DOHH2 (cell line): ENCODE measurements around the gene GPR119.
"Not testable (repeated sequence)": the region's sequence is repeated elsewhere in the genome, so short reads cannot be mapped to it uniquely, and the experiment has no call there.

Experiments used
- H3F3A ChIP-seq: fragments of 200-600 bp; sonication (generic), shearing (Covaris generic); 2 replicates; pipeline ENCODE4 v1.6.0; 2016; ENCODE audit warnings: antibody characterized with exemption, mild to moderate bottlenecking; ENCODE audit not compliant: control insufficient read depth, insufficient read depth
- H3K27ac ChIP-seq: fragments of 200-600 bp; sonication (generic); 2 replicates; pipeline ENCODE4 v1.5.1; 2014; ENCODE audit warnings: low read depth, mild to moderate bottlenecking, low read length, moderate library complexity
- H3K27me3 ChIP-seq: fragments of 200-600 bp; sonication (generic); 2 replicates; pipeline ENCODE4 v1.6.1; 2014; ENCODE audit warnings: mild to moderate bottlenecking, low read length, mixed read lengths; ENCODE audit not compliant: control insufficient read depth
- H3K36me3 ChIP-seq: fragments of 200-600 bp; sonication (generic); 2 replicates; pipeline ENCODE4 v1.6.1; 2014; ENCODE audit warnings: mild to moderate bottlenecking, low read length, moderate library complexity, mixed read lengths; ENCODE audit not compliant: control insufficient read depth
- H3K4me1 ChIP-seq: fragments of 200-600 bp; sonication (generic); 2 replicates; pipeline ENCODE4 v1.6.1; 2014; ENCODE audit warnings: mild to moderate bottlenecking, low read length, mixed read lengths; ENCODE audit not compliant: control insufficient read depth
- H3K4me2 ChIP-seq: fragments of 200-600 bp; sonication (generic); 2 replicates; pipeline ENCODE4 v1.6.0; 2014; ENCODE audit warnings: mild to moderate bottlenecking, low read length, moderate library complexity
- H3K4me3 ChIP-seq: fragments of 200-600 bp; sonication (generic); 2 replicates; pipeline ENCODE4 v1.5.1; 2014; ENCODE audit warnings: mild to moderate bottlenecking, low read length, mixed read lengths
- H3K79me2 ChIP-seq: fragments of 200-600 bp; sonication (generic); 2 replicates; pipeline ENCODE4 v1.6.1; 2014; ENCODE audit warnings: mild to moderate bottlenecking, low read length, mixed read lengths; ENCODE audit not compliant: control insufficient read depth
- H3K9me2 ChIP-seq: fragments of 200-600 bp; sonication (generic); replicated peaks from 2 replicates; pipeline ENCODE4 v1.6.1; 2014; ENCODE audit warnings: mild to moderate bottlenecking, low read length, mixed read lengths; ENCODE audit not compliant: control insufficient read depth
- H3K9me3 ChIP-seq: fragments of 200-600 bp; sonication (generic); 2 replicates; pipeline ENCODE4 v1.6.1; 2014; ENCODE audit warnings: antibody characterized with exemption, low read length, mixed read lengths; ENCODE audit not compliant: control insufficient read depth, insufficient read depth
- H4K20me1 ChIP-seq: fragments of 200-600 bp; sonication (generic); 2 replicates; pipeline ENCODE4 v1.6.0; 2014; ENCODE audit warnings: low read depth, mild to moderate bottlenecking, antibody characterized with exemption, low read length, moderate library complexity; ENCODE audit not compliant: control insufficient read depth, insufficient read depth
- CTCF ChIP-seq: fragments of 200-600 bp; sonication (generic); IDR thresholded peaks from one replicate; pipeline ENCODE4 v1.5.1; 2014; ENCODE audit warnings: antibody characterized with exemption, mild to moderate bottlenecking, low read depth, low read length; ENCODE audit not compliant: poor library complexity, severe bottlenecking
- EZH2phosphoT487 ChIP-seq: fragments of 200-600 bp; sonication (generic); IDR thresholded peaks from 2 replicates; pipeline ENCODE4 v1.6.1; 2017; ENCODE audit warnings: borderline replicate concordance, mild to moderate bottlenecking, antibody characterized with exemption, low read length, moderate library complexity, mixed read lengths

GPR119 gene

GRCh38 chrX:130339408-130340222 lies 45.9 kb downstream of the GPR119 start, which contains the start of gene SLC25A14:
Gene SLC25A14 (plus strand): TSS chrX:130339919. CDS start chrX:130340279, 360 bp downstream.
- peak within 1 kb of the TSS; percentile 95 for H3K4me2 ChIP-seq
- no peaks in the 10 kb centered on the region for H4K20me1 ChIP-seq
- H3F3A ChIP-seq, result no peaks in the 10 kb centered on the region
- H3K79me2 ChIP-seq, result no peaks in the 10 kb centered on the region
- H3K36me3 ChIP-seq, result no peaks in the 10 kb centered on the region
- no peaks in the 10 kb centered on the region for H3K9me3 ChIP-seq
- peak within 1 kb of the TSS; percentile 53 for H3K27ac ChIP-seq
- no peaks in the 10 kb centered on the region for H3K27me3 ChIP-seq
- H3K4me3 ChIP-seq, result peak within 1 kb of the TSS; percentile 85
- TF ChIP-seq CTCF (no peak), EZH2phosphoT487 (no peak)
- H3K4me1 ChIP-seq, result peaks cover 12% of the 10 kb centered on the region
- no peaks in the 10 kb centered on the region for H3K9me2 ChIP-seq

- Histone ChIP-seq H3K4me1 (peaks cover 12% of the 10 kb centered on the region), H3K4me3 (peak overlapping the region; percentile 85), H3K4me2 (peak overlapping the region; percentile 95)
- H3K27me3 ChIP-seq, H3K79me2 ChIP-seq, H3K27ac ChIP-seq, H3K9me2 ChIP-seq, H3K36me3 ChIP-seq, H4K20me1 ChIP-seq, H3F3A ChIP-seq, H3K9me3 ChIP-seq: not testable (repeated sequence)
Observed at GRCh38 chrX:130338869-130339268, 46.6 kb downstream of the GPR119 start.

- no peak overlapping the region for H3K4me2 ChIP-seq
- no peaks in the 10 kb centered on the region for H3K9me3 ChIP-seq
- no peaks in the 10 kb centered on the region for H3F3A ChIP-seq
- H3K9me2 ChIP-seq, result no peaks in the 10 kb centered on the region
- H3K27me3 ChIP-seq, result no peaks in the 10 kb centered on the region
- peaks cover 12% of the 10 kb centered on the region for H3K4me1 ChIP-seq
- no peaks in the 10 kb centered on the region for H3K79me2 ChIP-seq
- no peaks in the 10 kb centered on the region for H4K20me1 ChIP-seq
- no peaks in the 10 kb centered on the region for H3K36me3 ChIP-seq
- no peak overlapping the region for H3K27ac ChIP-seq
- no peak overlapping the region for H3K4me3 ChIP-seq
- TF ChIP-seq CTCF, result no peak
- no peak for TF ChIP-seq EZH2phosphoT487
Observed at GRCh38 chrX:130336531-130336930, 48.9 kb downstream of the GPR119 start.
